DOHH2 (cell line): ENCODE measurements around the gene ARL4D.

Source experiments
- CTCF ChIP-seq: fragments of 200-600 bp; sonication (generic); IDR thresholded peaks from one replicate; pipeline ENCODE4 v1.5.1; 2014; ENCODE audit warnings: antibody characterized with exemption, mild to moderate bottlenecking, low read depth, low read length; ENCODE audit not compliant: poor library complexity, severe bottlenecking
- EZH2phosphoT487 ChIP-seq: fragments of 200-600 bp; sonication (generic); IDR thresholded peaks from 2 replicates; pipeline ENCODE4 v1.6.1; 2017; ENCODE audit warnings: borderline replicate concordance, mild to moderate bottlenecking, antibody characterized with exemption, low read length, moderate library complexity, mixed read lengths

- TF ChIP-seq CTCF (no peak), EZH2phosphoT487 (no peak)
Observed at GRCh38 chr17:43434902-43435319, 36.1 kb downstream of the ARL4D start.
